Urothelium cell line (cell line): ENCODE results near the gene ITGA5.
"Not testable (repeated sequence)": the region's sequence is repeated elsewhere in the genome, so short reads cannot be mapped to it uniquely, and the experiment has no call there.

Experiments used
- DNase-seq: peaks from one replicate; pipeline ENCODE4 v3.0.0; 2011; ENCODE audit warnings: low spot score, mixed read lengths
- FAIRE-seq: peaks from 2 replicates; lab custom pipeline; 2011; peaks lifted over from hg19 to GRCh38; lab: Jason Lieb, UNC

The ITGA5 gene

GRCh38 chr12:54357506-54358190 lies 61.4 kb downstream of the ITGA5 start:
- DNase-seq (no peak), FAIRE-seq (no peak)

GRCh38 chr12:54356951-54357356 lies 62.1 kb downstream of the ITGA5 start:
- DNase-seq (no peak), FAIRE-seq (no peak)

GRCh38 chr12:54356228-54356627 lies 62.8 kb downstream of the ITGA5 start:
- no peak for DNase-seq
- FAIRE-seq: no peak

GRCh38 chr12:54355104-54355815 lies 63.8 kb downstream of the ITGA5 start:
- no peak for DNase-seq
- FAIRE-seq: no peak

GRCh38 chr12:54354271-54354670 lies 64.8 kb downstream of the ITGA5 start:
- not testable (repeated sequence) for FAIRE-seq, DNase-seq

- no peak for FAIRE-seq
Measured at GRCh38 chr12:54352891-54353874, 65.9 kb downstream of the ITGA5 start.

GRCh38 chr12:54352022-54352531 lies 67.0 kb downstream of the ITGA5 start:
- FAIRE-seq (no peak), DNase-seq (no peak)

More at GRCh38 chr12:54352891-54353874, 65.9 kb downstream of the ITGA5 start:
- no peak for DNase-seq

- no peak for FAIRE-seq
- DNase-seq: no peak
Measured at GRCh38 chr12:54351341-54351740, 67.7 kb downstream of the ITGA5 start.

- DNase-seq: no peak
- FAIRE-seq: no peak
Measured at GRCh38 chr12:54350743-54351142, 68.3 kb downstream of the ITGA5 start.

- no peak for FAIRE-seq
- DNase-seq: no peak
Measured at GRCh38 chr12:54349679-54350078, 69.4 kb downstream of the ITGA5 start.

GRCh38 chr12:54349036-54349435 lies 70.0 kb downstream of the ITGA5 start:
- no peak for DNase-seq
- no peak for FAIRE-seq
